Smooth muscle cell (in vitro differentiated cells): Measurements from ENCODE around the gene MSLN. TPM values are rescaled to one million over a fixed set of nuclear protein-coding genes. Genes with fewer than 3 reads are reported as not detected.

ENCODE experiments used
- DNase-seq: peaks from one replicate; lab custom pipeline; 2025; ENCODE audit not compliant: unreplicated experiment; lab: John Stamatoyannopoulos, UW
- H2AFZ ChIP-seq: fragments of 200-600 bp; sonication (generic); 2 replicates; pipeline ENCODE4 v1.6.0; 2016; ENCODE audit warnings: antibody characterized with exemption, low read depth, mild to moderate bottlenecking
- H3F3A ChIP-seq: fragments of 200-600 bp; sonication (generic); 2 replicates; pipeline ENCODE4 v1.6.0; 2017; ENCODE audit warnings: antibody characterized with exemption, low read depth
- H3K27ac ChIP-seq: fragments of 200-600 bp; sonication (generic); 2 replicates; pipeline ENCODE4 v1.5.1; 2016; ENCODE audit warnings: low read depth, mild to moderate bottlenecking
- H3K27me3 ChIP-seq: fragments of 200-600 bp; sonication (generic); 2 replicates; pipeline ENCODE4 v1.6.1; 2016; ENCODE audit warnings: low read depth, mild to moderate bottlenecking
- H3K36me3 ChIP-seq: fragments of 200-600 bp; sonication (generic); 2 replicates; pipeline ENCODE4 v1.5.1; 2016; ENCODE audit warnings: low read depth
- H3K4me1 ChIP-seq: fragments of 200-600 bp; sonication (generic); 2 replicates; pipeline ENCODE4 v1.5.1; 2016; ENCODE audit warnings: low read depth
- H3K4me2 ChIP-seq: fragments of 200-600 bp; sonication (generic); 2 replicates; pipeline ENCODE4 v1.6.0; 2016; ENCODE audit warnings: mild to moderate bottlenecking
- H3K4me3 ChIP-seq: fragments of 200-600 bp; sonication (generic); 2 replicates; pipeline ENCODE4 v1.5.1; 2016; ENCODE audit warnings: mild to moderate bottlenecking
- H3K79me2 ChIP-seq: fragments of 200-600 bp; sonication (generic); 2 replicates; pipeline ENCODE4 v1.6.0; 2016; ENCODE audit warnings: low read depth, mild to moderate bottlenecking
- H3K9ac ChIP-seq: fragments of 200-600 bp; sonication (generic); 2 replicates; pipeline ENCODE4 v1.6.0; 2016; ENCODE audit warnings: low read depth
- H3K9me3 ChIP-seq: fragments of 200-600 bp; sonication (generic); replicated peaks from 2 replicates; pipeline ENCODE4 v1.5.1; 2016; ENCODE audit warnings: low read depth
- H4K20me1 ChIP-seq: fragments of 200-600 bp; sonication (generic); 2 replicates; pipeline ENCODE4 v1.6.0; 2016; ENCODE audit warnings: low read depth
- WGBS: methylation state at CpG from one replicate; pipeline ENCODE4 v1.1.7; 2016; ENCODE audit warnings: low lambda C conversion rate; 5-methylcytosine and 5-hydroxymethylcytosine counted together
- polyA plus RNA-seq: library from polyadenylated mRNA; unstranded; fragments of >200 nt; fragmentation: Nextera tagmentation; extraction: Ambion mirVana; gene quantifications from 2 replicates; pipeline ENCODE4 v1.2.1, GENCODE V29; 2016
- total RNA-seq: library from RNA; depleted of rRNA; stranded (reverse); fragments of >200 nt; gene quantifications from 2 replicates; pipeline ENCODE4 v1.2.3, GENCODE V29; 2014
- TF ChIP-seq, protein P1 (sequence below): fragments of 200-600 bp; sonication (generic); IDR thresholded peaks from 2 replicates; pipeline ENCODE4 v1.5.1; 2017; ENCODE audit warnings: borderline replicate concordance, mild to moderate bottlenecking, antibody characterized with exemption; ENCODE audit not compliant: insufficient read depth, poor library complexity, severe bottlenecking

MSLN gene
- total and polyA plus RNA-seq, 2 experiments from 2014 or later: 0.26 to 3.7 TPM

DNA sequence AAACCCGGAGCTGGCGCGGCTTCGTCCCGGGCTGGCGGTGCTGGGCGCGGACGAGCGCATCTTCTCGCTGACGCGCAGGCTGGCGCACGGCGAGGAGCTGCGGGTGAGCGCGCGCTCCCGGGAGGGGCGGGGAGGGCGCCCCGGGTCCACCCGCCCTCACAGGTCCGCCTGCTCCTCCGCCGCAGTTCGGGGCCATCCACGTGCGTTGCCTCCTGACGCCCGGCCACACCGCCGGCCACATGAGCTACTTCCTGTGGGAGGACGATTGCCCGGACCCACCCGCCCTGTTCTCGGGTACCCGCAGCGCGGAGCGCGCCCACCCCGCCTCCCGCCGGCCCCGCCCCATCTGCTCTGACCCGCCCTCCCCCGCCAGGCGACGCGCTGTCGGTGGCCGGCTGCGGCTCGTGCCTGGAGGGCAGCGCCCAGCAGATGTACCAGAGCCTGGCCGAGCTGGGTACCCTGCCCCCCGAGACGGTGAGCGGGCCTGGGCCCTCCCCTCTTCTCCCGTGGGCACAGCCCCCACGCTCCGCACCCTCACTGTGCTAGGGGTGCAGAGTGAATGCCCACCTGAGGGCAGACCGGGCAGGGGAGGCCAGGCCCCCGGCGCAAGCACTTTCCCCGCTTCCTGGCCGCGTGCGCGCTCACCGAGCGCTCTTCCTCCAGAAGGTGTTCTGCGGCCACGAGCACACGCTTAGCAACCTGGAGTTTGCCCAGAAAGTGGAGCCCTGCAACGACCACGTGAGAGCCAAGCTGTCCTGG lies 32.2 kb upstream of the MSLN start:
- no peak overlapping the region for H2AFZ ChIP-seq
- peak overlapping the region; percentile 35 for H3K9ac ChIP-seq

DNA sequence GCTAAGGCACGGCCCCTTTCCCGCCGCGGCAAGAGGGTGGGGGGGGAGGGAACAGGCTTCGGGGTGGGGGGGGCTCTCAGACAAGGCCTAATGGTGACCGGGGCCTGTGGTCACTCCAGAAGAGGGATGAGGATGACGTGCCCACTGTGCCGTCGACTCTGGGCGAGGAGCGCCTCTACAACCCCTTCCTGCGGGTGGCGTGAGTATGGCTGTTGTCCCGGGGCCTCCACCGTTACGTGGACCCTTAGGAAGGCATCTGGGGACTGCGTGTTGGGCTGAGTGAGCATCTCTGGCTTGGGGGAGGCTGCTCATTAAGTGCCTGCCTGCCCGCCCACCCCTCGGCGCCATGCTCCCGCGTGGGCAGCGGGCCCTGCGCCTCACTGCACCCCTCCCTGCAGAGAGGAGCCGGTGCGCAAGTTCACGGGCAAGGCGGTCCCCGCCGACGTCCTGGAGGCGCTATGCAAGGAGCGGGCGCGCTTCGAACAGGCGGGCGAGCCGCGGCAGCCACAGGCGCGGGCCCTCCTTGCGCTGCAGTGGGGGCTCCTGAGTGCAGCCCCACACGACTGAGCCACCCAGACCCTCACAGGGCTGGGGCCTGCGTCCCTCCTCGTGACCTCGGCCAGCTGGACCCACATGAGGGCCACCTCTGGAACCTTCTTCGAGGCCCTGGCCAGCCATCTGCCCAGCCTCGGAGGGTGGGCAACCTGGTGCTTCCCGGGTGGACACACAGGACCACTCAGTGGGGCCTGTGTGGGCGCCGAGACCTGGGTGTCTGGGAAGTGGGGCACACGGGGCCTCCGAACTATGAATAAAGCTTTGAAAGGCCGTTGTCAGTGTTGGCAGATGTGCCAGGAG lies 31.4 kb upstream of the MSLN start:
- Histone ChIP-seq H3K27me3 (no peaks in the 10 kb centered on the region), H3K9me3 (no peaks in the 10 kb centered on the region), H3K79me2 (no peaks in the 10 kb centered on the region), H3K9ac (no peak overlapping the region), H3K4me1 (peaks cover 10% of the 10 kb centered on the region), H3K27ac (no peak overlapping the region), H3K36me3 (no peaks in the 10 kb centered on the region), H3F3A (peaks cover 4% of the 10 kb centered on the region), H3K4me2 (peak overlapping the region; percentile 99), H2AFZ (no peak overlapping the region), H3K4me3 (peak overlapping the region; percentile 69), H4K20me1 (no peaks in the 10 kb centered on the region)
- TF ChIP-seq, protein P1, sequence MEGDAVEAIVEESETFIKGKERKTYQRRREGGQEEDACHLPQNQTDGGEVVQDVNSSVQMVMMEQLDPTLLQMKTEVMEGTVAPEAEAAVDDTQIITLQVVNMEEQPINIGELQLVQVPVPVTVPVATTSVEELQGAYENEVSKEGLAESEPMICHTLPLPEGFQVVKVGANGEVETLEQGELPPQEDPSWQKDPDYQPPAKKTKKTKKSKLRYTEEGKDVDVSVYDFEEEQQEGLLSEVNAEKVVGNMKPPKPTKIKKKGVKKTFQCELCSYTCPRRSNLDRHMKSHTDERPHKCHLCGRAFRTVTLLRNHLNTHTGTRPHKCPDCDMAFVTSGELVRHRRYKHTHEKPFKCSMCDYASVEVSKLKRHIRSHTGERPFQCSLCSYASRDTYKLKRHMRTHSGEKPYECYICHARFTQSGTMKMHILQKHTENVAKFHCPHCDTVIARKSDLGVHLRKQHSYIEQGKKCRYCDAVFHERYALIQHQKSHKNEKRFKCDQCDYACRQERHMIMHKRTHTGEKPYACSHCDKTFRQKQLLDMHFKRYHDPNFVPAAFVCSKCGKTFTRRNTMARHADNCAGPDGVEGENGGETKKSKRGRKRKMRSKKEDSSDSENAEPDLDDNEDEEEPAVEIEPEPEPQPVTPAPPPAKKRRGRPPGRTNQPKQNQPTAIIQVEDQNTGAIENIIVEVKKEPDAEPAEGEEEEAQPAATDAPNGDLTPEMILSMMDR: no peak
- no peak for DNase-seq
- WGBS: 65% methylated on average over 49 of the region's 55 CpGs

More for the DNA sequence above, 32.2 kb upstream of the MSLN start:
- Histone ChIP-seq H3K4me3 (peak overlapping the region; percentile 69), H3K36me3 (no peaks in the 10 kb centered on the region), H3F3A (peaks cover 4% of the 10 kb centered on the region), H3K9me3 (no peaks in the 10 kb centered on the region), H3K79me2 (no peaks in the 10 kb centered on the region), H4K20me1 (no peaks in the 10 kb centered on the region), H3K27me3 (no peaks in the 10 kb centered on the region), H3K27ac (no peak overlapping the region), H3K4me1 (peaks cover 10% of the 10 kb centered on the region), H3K4me2 (peak overlapping the region; percentile 99)
- TF ChIP-seq, protein P1: no peak
- DNase-seq: peak; percentile 34
- 5% methylated on average over 10 of the region's 80 CpGs for WGBS

DNA sequence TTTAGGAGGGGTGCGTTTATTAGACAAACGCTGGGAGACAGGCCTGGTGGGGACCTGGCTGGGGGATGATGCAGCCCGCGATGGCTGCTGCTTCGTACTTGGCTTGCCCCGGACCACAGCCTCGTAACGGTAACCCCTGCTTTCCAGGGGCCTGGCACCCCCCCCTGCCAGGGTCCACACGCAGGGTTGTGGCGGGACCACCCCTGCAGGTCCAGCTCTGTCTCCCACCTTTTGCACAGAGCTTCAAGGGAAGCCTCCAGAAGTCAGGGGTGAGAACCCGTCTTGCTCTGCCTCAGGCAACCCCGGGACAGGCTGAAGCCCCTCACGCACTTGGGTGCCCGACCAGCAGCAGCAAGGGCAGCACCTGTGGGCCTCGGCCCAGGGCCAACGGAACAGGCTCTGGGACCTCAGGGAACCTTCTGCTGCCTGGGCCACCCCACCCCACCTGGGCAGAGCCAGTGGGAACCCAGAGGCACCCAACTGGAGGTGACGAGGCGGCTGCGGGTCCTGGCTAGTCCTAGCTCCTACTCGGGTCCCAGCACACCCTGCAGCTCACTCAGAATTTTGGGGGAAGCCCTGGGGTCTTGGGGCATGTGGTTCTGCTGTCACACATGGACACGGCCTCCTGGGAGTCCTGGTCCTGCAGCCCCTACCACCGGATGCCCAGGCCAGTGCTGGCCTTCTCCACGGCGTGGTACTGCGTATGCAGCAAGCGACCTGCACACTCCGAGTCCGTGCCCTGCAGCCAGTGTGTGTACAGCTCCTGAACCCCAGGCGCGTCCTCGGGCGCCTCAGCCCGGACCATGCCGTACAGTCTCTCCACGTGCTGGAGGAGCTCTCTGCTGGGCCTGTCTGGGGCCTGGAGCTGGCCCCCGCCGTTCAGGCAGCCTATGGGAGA lies 30.5 kb upstream of the MSLN start:
- no peaks in the 10 kb centered on the region for H3K79me2 ChIP-seq
- H3K27me3 ChIP-seq: no peaks in the 10 kb centered on the region
- no peak overlapping the region for H3K4me3 ChIP-seq
- H3K27ac ChIP-seq: no peak overlapping the region
- H3K4me2 ChIP-seq: no peak overlapping the region
- no peaks in the 10 kb centered on the region for H4K20me1 ChIP-seq
- H3K9ac ChIP-seq: no peak overlapping the region
- H3F3A ChIP-seq: peaks cover 4% of the 10 kb centered on the region
- DNase-seq: no peak
- WGBS: 96% methylated on average over 37 of the region's 37 CpGs
- H2AFZ ChIP-seq: no peak overlapping the region
- TF ChIP-seq, protein P1: no peak
- H3K4me1 ChIP-seq: peaks cover 10% of the 10 kb centered on the region
- H3K9me3 ChIP-seq: no peaks in the 10 kb centered on the region
- no peaks in the 10 kb centered on the region for H3K36me3 ChIP-seq
